ENCODE results near the gene PDE11A.
"Not testable (repeated sequence)": the region's sequence is repeated elsewhere in the genome, so short reads cannot be mapped to it uniquely, and the experiment has no call there.

PDE11A gene

GRCh38 chr2:177852389-177852788 lies 220.2 kb downstream of the PDE11A start:
- DNase-seq, result no peak
- Mint-ChIP-seq H3K9me3 (peaks cover 26% of the 10 kb centered on the region), H3K4me1 (peaks cover 57% of the 10 kb centered on the region), H3K27me3 (ENCODE audit: low read depth, poor library complexity) (no peaks in the 10 kb centered on the region), H3K36me3 (ENCODE audit: low read depth) (peaks cover 13% of the 10 kb centered on the region), H3K27ac (peak overlapping the region; percentile 68), H3K4me3 (no peak overlapping the region)
- TF ChIP-seq, protein P1, sequence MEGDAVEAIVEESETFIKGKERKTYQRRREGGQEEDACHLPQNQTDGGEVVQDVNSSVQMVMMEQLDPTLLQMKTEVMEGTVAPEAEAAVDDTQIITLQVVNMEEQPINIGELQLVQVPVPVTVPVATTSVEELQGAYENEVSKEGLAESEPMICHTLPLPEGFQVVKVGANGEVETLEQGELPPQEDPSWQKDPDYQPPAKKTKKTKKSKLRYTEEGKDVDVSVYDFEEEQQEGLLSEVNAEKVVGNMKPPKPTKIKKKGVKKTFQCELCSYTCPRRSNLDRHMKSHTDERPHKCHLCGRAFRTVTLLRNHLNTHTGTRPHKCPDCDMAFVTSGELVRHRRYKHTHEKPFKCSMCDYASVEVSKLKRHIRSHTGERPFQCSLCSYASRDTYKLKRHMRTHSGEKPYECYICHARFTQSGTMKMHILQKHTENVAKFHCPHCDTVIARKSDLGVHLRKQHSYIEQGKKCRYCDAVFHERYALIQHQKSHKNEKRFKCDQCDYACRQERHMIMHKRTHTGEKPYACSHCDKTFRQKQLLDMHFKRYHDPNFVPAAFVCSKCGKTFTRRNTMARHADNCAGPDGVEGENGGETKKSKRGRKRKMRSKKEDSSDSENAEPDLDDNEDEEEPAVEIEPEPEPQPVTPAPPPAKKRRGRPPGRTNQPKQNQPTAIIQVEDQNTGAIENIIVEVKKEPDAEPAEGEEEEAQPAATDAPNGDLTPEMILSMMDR (IDR thresholded peaks at IDR 0.05), result no peak

DNA sequence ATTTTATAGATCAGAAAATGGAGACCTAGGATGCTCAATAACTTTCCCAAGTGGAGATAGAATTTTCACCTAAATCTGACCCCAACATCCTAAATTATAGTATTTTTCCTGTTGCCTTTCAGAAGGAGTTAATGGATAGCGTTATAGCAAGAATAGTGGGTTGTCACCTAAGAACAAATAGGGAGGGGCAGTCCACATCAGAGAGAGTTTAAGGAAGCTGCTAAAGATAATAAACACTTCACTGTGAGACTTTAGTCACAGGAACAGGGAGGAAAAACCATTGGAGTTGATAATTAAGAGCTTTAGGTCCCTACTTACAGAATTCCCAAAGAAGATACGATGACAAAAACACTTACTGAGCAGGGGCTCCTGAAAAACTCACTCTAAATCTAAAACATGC lies 229.4 kb downstream of the PDE11A start:
- TF ChIP-seq, protein P1 (IDR thresholded peaks at IDR 0.05), result no peak
- Mint-ChIP-seq H3K4me3 (no peak overlapping the region), H3K27me3 (ENCODE audit: low read depth, poor library complexity) (no peaks in the 10 kb centered on the region), H3K27ac (no peak overlapping the region), H3K4me1 (peaks cover 6% of the 10 kb centered on the region), H3K9me3 (peaks cover 32% of the 10 kb centered on the region), H3K36me3 (ENCODE audit: low read depth) (peaks cover 8% of the 10 kb centered on the region)
- no peak for DNase-seq

DNA sequence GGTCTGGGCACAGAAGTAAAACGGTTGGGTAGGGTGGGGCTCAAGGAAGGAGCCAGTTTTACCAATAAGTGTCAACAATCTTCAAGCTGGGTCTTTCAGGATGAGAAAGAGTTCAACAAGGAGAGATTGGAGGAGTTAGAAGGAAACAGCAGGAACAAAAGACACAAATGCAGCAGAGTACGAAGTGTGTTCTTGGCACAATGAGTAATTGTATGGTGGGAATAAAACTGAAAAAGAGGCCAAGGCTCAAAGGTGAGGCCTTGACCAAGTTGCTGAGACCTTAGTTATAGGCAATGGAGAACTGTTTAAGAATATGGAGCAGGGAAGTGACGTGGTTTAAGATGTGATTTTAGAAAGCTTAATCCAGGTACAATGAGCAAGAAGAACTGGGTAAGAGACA lies 230.3 kb downstream of the PDE11A start:
- TF ChIP-seq, protein P1 (IDR thresholded peaks at IDR 0.05), result no peak
- DNase-seq, result no peak
- Mint-ChIP-seq H3K9me3 (peaks cover 38% of the 10 kb centered on the region), H3K36me3 (ENCODE audit: low read depth) (peaks cover 14% of the 10 kb centered on the region), H3K4me1 (no peaks in the 10 kb centered on the region), H3K27me3 (ENCODE audit: low read depth, poor library complexity) (no peaks in the 10 kb centered on the region), H3K4me3 (no peak overlapping the region), H3K27ac (no peak overlapping the region)

DNA sequence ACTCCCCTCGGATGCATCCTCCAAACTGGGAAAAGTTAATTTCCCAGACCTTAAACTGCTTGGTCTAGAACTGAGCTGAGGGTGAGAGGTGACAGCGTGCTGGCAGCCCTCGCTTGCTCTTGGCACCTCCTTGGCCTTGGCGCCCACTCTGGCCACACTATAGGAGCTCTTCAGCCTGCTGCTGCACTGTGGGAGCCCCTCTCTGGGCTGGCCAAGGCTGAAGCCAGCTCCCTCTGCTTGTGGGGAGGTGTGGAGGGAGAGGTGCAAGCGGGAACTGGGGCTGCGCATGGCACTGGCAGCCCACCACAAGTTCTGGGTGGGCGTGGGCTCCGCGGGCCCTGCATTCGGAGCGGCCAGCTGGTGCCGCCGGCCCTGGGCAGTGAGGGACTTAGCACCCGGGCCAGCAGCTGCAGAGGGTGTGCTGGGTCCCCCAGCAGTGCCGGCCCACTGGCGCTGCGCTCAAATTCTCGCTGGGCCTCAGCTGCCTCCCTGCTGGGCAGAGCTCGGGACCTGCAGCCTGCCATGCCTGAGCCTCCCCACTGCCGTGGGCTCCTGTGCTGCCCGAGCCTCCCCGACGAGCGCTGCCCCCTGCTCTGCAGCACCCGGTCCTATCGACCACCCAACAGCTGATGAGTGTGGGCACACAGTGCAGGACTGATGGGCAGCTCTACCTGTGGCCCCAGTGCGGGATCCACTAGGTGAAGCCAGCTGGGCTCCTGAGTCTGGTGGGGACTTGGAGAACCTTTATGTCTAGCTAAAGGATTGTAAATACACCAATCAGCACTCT lies 237.0 kb downstream of the PDE11A start:
- peaks cover 57% of the 10 kb centered on the region for H3K9me3 Mint-ChIP-seq
- DNase-seq; H3K4me3 Mint-ChIP-seq; H3K27ac Mint-ChIP-seq; H3K4me1 Mint-ChIP-seq; H3K27me3 Mint-ChIP-seq (ENCODE audit: low read depth, poor library complexity): not testable (repeated sequence)
- H3K36me3 Mint-ChIP-seq (ENCODE audit: low read depth), result peaks cover 22% of the 10 kb centered on the region

DNA sequence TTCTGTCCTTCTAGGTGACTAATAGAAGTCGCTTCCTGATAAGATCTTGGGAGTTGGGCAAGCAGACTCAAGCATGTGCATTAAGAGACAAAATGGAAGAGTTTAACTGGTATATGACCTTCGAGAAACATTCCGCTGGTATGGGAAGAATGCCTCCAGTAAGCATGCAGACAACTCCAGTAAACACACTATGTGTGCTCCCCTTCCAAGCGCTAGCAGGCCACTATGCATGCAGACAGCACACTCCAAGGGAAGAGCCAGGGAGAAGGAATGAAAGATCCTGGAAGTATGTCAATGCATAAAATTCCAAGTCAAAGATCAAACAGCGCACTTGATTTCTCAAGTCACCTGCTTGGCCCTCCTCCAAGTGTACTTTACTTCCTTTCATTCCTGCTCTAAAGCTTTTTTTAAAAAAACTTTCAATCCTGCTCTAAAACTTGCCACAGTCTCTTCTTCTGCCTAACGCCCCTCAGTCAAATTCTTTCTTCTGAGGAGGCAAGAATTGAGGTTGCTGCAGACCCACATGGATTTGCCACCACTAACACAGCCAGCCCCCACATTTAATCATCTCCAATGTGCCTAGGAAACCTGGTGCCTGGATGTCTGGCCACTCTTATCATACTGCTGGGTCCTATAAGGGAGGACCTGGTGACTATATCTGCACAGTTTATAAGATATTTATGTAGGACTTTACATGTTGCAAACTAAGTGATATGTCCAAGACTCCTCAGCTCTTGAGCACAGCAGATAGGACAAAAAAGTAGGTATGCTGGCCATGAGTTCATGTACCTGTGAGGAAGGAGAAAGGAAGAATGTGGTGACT lies 239.8 kb downstream of the PDE11A start:
- DNase-seq, result no peak
- Mint-ChIP-seq H3K4me1 (no peaks in the 10 kb centered on the region), H3K36me3 (ENCODE audit: low read depth) (peaks cover 18% of the 10 kb centered on the region), H3K4me3 (no peak overlapping the region), H3K27me3 (ENCODE audit: low read depth, poor library complexity) (peaks cover 3% of the 10 kb centered on the region), H3K27ac (no peak overlapping the region), H3K9me3 (peaks cover 39% of the 10 kb centered on the region)
- TF ChIP-seq, protein P1 (IDR thresholded peaks at IDR 0.05), result no peak

- DNase-seq, result no peak
- Mint-ChIP-seq H3K4me1 (no peaks in the 10 kb centered on the region), H3K4me3 (no peak overlapping the region), H3K27ac (no peak overlapping the region), H3K9me3 (peaks cover 20% of the 10 kb centered on the region), H3K36me3 (ENCODE audit: low read depth) (peaks cover 3% of the 10 kb centered on the region), H3K27me3 (ENCODE audit: low read depth, poor library complexity) (peaks cover 3% of the 10 kb centered on the region)
- TF ChIP-seq, protein P1 (IDR thresholded peaks at IDR 0.05), result no peak
These were observed 241.6 kb downstream of the PDE11A start for GRCh38 chr2:177830881-177831386.

Data from nephron progenitor cell (in vitro differentiated cells).